HL-60 (cell line): Measurements from ENCODE around the gene CTIF.

ENCODE experiments used
- CTCF ChIP-seq: IDR thresholded peaks from one replicate; pipeline ENCODE4 v1.5.1; 2011; ENCODE audit warnings: low read length, control low read depth, inconsistent platforms; ENCODE audit not compliant: insufficient read depth
- GABPA ChIP-seq: IDR thresholded peaks from 2 replicates; pipeline ENCODE4 v1.6.1; 2012; ENCODE audit warnings: low read depth
- POLR2AphosphoS5 ChIP-seq: IDR thresholded peaks from 2 replicates; pipeline ENCODE4 v1.6.1; 2012; ENCODE audit warnings: low read depth

DNA sequence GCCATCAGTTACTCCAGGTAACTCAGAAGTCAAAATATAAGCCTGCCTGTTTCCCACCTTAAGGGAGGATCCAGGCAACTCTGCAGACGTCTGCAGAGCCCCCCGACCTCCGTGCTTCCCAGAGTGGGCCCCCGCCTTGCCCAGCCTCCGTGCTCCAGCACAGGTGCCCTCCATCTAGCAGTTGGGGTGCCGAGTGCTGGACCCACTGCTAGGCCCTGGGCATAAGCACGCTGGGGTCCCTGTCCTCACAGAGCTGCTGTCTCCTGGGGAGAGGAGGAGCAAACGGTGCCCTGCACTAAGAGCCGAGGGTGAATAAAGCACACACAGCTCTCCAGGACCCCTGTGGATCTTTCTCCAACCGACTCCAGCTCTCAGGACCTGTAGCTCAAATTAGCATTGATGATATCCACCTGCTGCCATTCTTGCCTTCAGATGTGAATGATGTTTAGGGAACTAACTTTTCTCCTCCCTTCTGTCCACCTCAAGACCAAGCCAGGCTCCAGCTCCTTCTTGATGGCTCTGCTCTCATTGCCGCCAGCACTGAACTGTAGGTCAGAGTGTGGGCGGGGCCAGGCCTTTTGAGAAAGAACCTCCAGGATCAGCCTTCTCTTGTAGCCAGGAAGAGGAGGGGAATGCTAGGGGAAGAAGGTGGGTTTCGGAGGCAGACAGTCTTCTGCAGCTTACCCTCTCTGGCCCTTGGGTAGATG lies 290.8 kb downstream of the CTIF start:
- TF ChIP-seq CTCF: no peak
- TF ChIP-seq POLR2AphosphoS5: no peak
- TF ChIP-seq GABPA: no peak
